ENCODE measurements around the gene BCR.
"Not testable (repeated sequence)": the region's sequence is repeated elsewhere in the genome, so short reads cannot be mapped to it uniquely, and the experiment has no call there.

- TF ChIP-seq FOS (IDR thresholded peaks at IDR 0.05; ENCODE audit: low read depth, low read length); RAD21 (IDR thresholded peaks at IDR 0.05; ENCODE audit: low read length); CTCF (conservative IDR thresholded peaks at IDR 0.05; ENCODE audit: low read depth, low read length); NFE2L2 (IDR thresholded peaks at IDR 0.05; ENCODE audit: low read depth, low read length); POLR2A (IDR thresholded peaks at IDR 0.05; ENCODE audit: low read depth, low read length): not testable (repeated sequence)
Measured at GRCh38 chr22:23337672-23338071, 157.4 kb downstream of the BCR start.

Data from IMR-90 (cell line).